CD4-positive, alpha-beta T cell treated with Interleukin-1 beta for 1 hour (primary cell): Measurements from ENCODE around the gene RHOF.

Experiments
- DNase-seq, 2 donors: peaks; one replicate each; pipeline ENCODE4 v3.0.0-alpha.2; 2020 to 2022

The RHOF gene

DNA sequence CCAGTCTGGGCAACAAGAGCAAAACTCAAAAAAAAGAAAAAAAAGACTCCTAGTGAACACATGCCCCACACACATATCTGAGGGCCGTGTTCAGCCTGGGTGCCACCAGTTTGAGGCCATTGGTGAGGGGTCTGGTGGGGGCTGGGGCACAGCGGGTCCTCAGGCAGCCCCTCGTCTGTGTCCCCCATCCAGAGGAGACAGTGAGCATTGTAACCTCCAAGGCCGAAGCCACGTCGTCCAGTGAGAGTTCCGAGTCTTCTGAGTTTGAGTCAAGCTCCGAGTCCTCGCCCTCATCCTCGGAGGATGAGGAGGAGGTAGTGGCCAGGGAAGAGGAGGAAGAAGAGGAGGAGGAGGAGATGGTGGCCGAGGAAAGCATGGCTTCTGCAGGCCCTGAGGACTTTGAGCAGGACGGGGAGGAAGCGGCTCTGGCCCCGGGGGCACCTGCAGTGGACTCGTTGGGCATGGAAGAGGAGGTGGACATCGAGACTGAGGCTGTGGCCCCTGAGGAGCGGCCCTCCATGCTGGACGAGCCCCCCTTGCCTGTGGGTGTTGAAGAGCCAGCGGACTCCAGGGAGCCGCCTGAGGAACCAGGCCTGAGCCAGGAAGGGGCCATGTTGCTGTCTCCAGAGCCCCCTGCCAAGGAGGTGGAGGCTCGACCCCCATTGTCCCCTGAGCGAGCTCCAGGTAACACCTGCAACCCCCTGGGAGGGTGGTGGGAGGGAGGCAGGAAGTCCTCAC lies 25.9 kb upstream of the RHOF start:
- no peak for DNase-seq

GRCh38 chr12:121817648-121818043 lies 24.2 kb upstream of the RHOF start:
- DNase-seq: no peak

GRCh38 chr12:121816925-121817647 lies 23.6 kb upstream of the RHOF start:
- no peak for DNase-seq

GRCh38 chr12:121815263-121815662 lies 21.8 kb upstream of the RHOF start:
- DNase-seq: no peak

DNA sequence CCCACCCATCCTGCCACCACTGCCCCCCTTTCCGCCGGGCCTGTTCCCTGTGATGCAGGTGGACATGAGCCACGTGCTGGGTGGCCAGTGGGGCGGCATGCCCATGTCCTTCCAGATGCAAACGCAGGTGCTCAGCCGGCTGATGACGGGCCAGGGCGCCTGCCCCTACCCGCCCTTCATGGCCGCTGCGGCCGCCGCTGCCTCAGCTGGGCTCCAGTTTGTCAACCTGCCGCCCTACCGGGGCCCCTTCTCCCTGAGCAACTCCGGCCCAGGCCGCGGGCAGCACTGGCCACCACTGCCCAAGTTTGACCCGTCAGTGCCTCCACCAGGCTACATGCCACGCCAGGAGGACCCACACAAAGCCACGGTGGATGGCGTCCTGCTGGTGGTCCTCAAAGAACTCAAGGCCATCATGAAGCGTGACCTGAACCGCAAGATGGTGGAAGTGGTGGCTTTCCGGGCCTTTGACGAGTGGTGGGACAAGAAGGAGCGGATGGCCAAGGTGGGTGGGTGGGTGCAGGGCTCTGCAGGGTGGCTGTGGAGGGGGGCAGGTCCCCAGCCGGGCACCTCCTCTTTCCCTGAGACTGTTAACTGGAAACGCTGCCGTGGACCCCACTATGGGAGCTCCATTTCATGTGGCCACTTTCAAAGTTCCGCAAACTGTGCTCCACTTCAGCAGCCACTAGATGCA lies 21.1 kb upstream of the RHOF start:
- DNase-seq: no peak

DNA sequence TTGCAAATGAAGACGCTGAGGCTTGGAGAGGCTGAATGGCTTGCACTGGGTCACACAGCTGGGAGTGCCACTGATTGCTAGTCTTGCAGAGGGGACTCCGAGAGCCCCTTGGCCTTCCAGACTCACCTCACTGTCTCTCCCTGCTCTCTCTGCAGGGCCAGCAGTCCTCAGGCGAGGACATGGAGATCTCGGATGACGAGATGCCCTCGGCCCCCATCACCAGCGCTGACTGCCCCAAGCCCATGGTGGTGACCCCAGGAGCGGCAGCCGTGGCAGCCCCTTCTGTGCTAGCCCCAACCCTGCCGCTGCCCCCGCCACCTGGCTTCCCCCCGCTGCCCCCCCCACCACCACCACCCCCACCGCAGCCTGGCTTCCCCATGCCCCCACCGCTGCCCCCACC lies 20.5 kb upstream of the RHOF start:
- no peak for DNase-seq

DNA sequence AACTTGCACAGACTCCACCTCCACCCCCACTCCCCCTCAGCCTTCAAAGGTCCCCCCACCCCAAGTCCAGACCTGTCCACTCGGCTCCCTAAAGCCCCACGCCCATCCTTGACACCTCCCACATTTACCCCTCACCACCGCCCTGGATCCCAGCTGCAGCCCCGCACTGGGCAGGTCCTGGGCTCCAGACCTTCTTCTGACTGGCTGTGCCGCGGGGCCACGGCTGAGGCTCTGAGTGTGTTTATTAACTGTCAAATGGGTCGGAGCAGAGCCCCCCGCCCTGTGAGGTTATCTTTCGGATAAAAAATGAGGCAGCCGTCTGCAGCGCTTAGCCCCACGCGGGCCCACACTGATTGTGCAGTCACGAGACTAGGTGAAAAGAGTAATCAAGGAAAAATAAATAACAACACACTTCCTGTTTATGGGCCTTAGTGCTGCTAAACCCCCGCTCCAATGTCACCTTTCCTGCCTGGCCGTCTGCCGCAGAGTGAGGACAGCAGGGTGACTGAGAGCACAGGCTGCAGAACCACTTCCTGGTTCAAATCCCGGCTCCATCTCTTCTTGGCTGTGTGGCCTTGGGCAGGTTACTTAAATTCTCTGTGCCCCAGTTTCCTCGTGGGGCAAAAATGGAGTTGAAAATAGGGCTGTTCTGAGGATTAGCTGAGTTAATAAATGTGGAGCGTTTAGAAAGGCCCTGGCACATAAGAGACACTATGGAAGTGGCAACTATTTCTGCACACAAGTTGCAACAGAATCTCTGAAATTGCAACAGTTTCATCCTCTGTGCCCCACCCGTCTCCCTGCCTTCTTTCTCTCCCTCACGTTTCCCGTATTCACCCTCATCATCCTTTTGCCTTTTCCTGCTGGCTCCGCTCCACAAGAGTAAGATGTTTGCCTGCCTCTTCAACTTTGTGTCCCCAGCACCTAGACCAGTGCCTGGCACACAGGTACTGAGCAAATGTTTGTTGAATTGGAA lies 19.7 kb upstream of the RHOF start:
- no peak for DNase-seq

GRCh38 chr12:121812320-121812871 lies 18.9 kb upstream of the RHOF start:
- DNase-seq: no peak

DNA sequence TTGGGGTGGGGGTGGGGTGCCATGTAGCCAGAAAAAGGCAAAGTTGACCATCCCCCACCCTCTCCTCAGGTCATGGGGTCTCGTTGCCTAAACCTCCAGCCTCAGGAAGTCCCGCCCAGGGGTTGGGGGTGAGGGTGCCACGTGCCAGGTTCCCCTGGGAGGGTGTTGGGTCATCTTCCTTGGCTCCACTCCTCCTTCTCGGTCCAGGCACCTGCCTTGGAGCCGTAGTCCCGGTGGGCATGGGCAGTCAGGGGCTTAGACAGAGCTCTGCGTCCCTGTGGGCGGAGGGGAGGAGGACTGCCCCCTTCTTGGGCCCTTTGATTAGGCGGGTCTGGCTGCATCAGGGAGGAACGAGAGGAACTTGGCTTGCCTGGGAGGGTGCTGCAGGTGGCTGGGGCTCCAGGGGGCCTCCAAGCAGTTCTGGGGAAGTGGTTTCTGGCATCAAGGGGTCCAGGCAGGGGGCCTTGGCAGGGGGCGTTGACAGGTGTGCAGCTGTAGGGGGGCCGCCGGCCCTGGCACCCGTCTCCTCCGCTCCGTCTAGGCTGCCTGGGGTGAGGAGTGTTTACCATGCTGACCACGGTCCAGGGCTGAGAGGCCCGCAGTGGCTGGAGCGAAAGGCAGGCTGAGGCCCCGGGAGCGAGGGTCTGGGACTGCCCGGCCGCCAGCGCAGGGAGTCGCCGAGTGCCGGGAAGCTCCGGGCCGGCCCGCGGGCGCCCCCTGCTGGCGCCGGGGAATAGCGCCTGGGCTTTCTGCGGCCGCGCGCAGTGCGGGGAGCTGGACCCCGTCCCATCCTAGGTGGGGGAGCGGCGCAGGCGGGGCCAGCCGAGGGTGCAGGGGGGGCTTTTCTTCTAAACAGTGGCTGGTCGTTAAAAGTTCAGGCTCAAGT lies 18.2 kb upstream of the RHOF start:
- peak; percentile 71 for DNase-seq

GRCh38 chr12:121810833-121811433 lies 17.4 kb upstream of the RHOF start:
- DNase-seq: no peak

- DNase-seq: no peak
Observed at GRCh38 chr12:121810234-121810817, 16.8 kb upstream of the RHOF start.

DNA sequence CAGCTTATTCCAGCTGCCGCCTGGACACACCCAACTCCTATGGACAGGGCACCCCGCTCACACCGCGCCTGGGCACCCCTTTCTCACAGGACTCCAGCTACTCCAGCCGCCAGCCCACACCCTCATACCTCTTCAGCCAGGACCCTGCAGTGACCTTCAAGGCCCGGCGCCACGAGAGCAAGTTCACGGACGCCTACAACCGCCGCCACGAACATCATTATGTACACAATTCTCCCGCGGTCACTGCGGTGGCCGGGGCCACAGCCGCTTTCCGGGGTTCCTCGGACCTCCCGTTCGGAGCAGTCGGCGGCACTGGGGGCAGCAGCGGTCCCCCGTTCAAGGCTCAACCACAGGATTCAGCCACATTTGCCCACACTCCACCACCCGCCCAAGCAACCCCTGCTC lies 16.2 kb upstream of the RHOF start:
- no peak for DNase-seq

GRCh38 chr12:121808623-121809022 lies 15.1 kb upstream of the RHOF start:
- DNase-seq: no peak

DNA sequence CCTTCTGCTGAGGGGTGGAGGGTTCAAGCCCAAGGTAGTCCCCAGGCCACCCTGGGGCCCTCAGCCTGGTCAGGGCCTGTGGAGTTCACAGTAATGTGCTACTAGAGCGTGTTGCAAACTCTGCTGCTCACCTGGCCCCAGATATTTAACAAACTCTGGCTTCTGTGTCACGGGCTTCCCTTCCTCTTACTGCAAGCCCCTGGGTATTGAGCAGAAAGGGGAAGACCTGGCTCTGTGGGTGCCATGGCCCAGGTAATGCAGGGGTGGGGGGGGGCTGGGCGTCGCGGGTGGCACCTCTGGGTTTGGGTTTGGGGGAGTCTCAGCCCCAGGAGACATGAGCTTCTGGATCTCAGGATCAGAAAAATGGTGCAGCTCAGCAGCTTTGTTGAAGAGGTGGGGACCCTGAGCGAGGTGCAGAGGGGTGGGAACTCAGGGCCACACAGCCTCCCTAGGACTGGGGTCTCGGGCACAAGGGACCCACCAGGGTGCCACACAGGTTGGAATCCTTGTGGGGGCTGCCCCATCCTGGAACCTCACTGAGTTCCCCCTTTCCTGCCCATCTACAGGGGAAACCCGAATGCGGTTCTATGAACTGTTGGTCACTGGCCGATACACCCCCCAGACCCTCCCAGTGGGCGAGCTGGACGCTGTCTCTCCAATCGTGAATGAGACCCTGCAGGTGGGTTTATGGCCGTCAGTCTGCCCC lies 14.3 kb upstream of the RHOF start:
- no peak for DNase-seq

GRCh38 chr12:121806546-121807423 lies 13.3 kb upstream of the RHOF start:
- DNase-seq: no peak

GRCh38 chr12:121806009-121806545 lies 12.6 kb upstream of the RHOF start:
- DNase-seq: peak; percentile 60 to 79

- DNase-seq: no peak
Observed at GRCh38 chr12:121805171-121806008, 11.9 kb upstream of the RHOF start.
